ENCODE data around the gene TRAF4.
A peak's percentile ranks its signal among the peaks of the same experiment; 100 is the strongest.
"Not testable (repeated sequence)": the region's sequence is repeated elsewhere in the genome, so short reads cannot be mapped to it uniquely, and the experiment has no call there.

Gene TRAF4

GRCh38 chr17:28734712-28735241 lies 9.0 kb upstream of the TRAF4 start:
- no peak for DNase-seq

- no peak for DNase-seq
Observed at GRCh38 chr17:28735242-28735722, 8.5 kb upstream of the TRAF4 start.

GRCh38 chr17:28735913-28736769 lies 7.7 kb upstream of the TRAF4 start:
- not testable (repeated sequence) for DNase-seq

GRCh38 chr17:28737316-28737715 lies 6.5 kb upstream of the TRAF4 start:
- no peak for DNase-seq

DNA sequence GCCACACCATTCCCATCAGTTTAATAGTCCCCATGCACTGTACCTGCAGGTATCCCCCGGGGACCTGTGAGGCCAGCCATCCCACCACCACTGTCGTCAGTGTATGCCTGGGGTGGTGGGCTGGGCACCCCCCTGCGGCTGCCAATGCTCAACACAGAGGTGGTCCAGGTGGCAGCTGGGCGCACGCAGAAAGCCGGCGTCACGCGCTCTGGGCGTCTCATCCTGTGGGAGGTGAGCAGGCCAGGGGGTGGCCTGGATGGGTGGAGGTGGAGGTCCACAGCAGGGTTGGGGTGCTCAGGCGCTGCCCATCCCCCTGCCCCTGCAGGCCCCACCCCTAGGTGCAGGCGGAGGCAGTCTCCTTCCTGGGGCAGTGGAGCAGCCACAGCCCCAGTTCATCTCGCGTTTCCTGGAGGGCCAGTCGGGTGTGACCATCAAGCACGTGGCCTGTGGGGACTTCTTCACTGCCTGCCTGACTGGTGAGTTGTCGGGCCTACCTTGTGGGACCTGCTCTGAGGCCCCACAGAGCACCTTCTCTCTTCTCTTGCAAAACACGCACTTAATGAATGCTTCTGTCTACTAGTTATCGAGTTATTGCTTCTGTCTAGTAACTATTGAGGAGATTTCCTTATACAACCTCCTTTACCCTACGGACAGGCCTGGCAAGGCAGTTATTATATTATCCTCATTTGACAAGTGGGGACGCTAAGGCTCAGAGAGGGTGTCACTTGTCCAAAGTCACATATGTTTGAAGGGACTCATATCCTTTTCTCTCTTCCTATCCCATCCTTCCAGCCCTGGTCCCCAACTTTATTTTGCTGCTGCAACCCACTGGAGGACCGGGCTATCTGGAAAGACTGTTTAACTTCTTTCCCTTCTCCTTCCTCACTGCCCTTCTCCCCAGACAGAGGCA lies 5.8 kb upstream of the TRAF4 start:
- DNase-seq = no peak

GRCh38 chr17:28738680-28739384 lies 5.0 kb upstream of the TRAF4 start:
- DNase-seq = no peak

DNA sequence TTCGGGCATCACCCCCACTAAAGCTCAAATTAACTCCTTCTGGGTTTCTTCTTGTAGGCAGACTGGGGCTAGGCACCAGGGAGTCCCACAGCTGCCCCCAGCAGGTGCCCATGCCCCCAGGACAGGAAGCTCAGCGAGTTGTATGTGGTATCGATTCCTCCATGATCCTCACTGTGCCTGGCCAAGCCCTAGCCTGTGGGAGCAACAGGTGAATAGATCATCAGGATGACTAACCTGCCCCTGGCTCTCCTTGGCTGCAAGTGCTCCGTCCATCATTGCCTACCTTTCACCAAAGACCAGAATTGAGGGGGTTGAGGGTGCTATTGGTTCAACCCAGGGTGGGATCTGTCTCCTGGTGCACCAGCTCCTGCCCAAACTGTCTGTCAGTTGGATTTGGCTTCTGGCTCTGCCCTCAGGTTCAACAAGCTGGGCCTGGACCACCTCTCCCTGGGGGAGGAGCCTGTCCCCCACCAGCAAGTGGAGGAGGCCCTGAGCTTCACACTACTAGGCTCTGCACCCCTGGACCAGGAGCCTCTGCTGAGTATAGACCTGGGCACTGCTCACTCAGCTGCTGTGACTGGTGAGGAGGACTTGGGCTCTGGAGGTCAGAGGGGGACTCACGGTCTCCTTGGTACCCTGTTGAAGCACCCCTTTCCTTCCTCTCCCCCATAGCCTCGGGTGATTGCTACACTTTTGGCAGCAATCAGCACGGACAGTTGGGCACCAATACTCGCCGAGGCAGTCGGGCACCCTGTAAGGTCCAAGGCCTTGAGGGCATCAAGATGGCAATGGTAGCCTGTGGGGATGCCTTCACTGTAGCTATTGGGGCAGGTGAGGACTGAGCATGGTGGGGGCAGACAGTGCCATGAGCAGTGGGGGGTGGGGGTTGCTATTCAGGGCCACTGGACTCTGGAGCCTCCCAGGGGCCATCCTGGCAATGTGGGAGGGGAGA lies 3.1 kb upstream of the TRAF4 start:
- DNase-seq = no peak

DNA sequence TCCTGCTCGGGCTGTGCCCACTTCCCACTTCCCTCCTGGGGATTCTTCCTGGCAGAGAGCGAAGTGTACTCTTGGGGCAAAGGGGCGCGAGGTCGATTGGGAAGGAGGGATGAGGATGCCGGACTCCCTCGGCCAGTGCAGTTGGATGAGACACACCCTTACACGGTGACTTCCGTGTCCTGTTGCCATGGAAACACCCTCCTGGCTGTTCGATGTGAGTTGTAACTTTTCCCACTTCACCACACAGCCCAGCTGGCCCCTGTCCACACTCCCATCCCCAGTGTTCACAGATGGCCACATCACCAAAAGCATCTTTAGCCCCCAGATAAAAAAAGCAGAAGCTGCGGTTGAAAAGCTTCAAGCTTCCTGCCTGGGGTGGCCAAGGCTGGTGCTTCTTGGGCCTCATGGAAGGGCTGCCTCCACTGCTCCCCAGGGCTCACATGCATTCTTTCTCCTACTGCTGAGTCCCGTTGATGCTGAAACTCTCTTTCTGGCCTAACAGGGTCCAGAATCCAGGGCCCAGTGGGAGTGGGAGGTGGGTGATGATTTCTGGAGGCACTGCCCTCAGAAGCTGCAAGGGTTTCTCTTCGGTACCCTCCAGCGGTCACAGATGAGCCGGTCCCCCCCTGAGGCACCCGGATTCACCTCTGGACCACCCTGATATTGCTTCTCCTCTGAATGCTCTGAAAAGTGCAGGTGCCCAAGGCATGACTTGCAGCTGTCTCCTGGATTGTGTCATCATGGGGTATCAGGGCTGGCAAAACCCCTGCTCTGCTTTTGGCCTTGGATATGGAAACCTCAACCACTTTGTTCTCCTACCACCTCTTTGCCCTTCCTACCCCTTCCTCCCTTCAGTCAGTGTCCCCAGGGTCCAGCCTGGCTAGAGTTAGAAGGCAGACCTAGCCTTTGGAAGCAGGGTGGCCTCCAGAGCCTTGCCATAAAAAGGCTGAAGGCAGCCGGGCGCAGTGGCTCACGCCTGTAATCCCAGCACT lies 2.2 kb upstream of the TRAF4 start:
- DNase-seq = peak; percentile 69 to 73 (median 73)

- peak; percentile 35 to 75 (median 52) for DNase-seq
Observed at GRCh38 chr17:28744104-28744971, 527 bp downstream of the TRAF4 start.

- peak; percentile 38 to 40 (median 39) for DNase-seq
Observed at GRCh38 chr17:28744972-28745785, 1.4 kb downstream of the TRAF4 start.

GRCh38 chr17:28745786-28746411 lies 2.1 kb downstream of the TRAF4 start:
- DNase-seq = peak in 1 of 3 donors; percentile 13

- DNase-seq = peak in 1 of 3 donors; percentile 7
Observed at GRCh38 chr17:28746611-28747050, 2.8 kb downstream of the TRAF4 start.

GRCh38 chr17:28747051-28747691 lies 3.4 kb downstream of the TRAF4 start:
- no peak for DNase-seq

DNA sequence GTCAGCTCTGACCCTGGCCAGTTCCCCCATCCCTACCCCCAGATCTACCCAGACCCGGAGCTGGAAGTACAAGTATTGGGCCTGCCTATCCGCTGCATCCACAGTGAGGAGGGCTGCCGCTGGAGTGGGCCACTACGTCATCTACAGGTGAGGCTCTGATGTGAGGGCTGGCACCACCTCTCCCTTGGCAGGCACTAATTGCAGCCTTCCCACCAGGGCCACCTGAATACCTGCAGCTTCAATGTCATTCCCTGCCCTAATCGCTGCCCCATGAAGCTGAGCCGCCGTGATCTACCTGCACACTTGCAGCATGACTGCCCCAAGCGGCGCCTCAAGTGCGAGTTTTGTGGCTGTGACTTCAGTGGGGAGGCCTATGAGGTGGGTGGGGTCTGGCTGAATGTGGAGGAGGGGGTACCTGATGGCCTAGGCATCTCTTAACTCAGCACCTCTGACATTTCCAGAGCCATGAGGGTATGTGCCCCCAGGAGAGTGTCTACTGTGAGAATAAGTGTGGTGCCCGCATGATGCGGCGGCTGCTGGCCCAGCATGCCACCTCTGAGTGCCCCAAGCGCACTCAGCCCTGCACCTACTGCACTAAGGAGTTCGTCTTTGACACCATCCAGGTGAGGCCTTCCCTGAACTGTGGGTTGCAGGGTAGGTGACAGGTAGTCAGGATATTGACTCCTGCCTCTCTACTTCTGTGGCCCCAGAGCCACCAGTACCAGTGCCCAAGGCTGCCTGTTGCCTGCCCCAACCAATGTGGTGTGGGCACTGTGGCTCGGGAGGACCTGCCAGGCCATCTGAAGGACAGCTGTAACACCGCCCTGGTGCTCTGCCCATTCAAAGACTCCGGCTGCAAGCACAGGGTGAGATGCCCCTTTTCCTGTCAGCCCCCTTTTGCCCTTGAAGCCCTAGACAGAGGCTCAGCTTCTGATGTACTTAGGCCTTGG lies 4.3 kb downstream of the TRAF4 start:
- DNase-seq = no peak

DNA sequence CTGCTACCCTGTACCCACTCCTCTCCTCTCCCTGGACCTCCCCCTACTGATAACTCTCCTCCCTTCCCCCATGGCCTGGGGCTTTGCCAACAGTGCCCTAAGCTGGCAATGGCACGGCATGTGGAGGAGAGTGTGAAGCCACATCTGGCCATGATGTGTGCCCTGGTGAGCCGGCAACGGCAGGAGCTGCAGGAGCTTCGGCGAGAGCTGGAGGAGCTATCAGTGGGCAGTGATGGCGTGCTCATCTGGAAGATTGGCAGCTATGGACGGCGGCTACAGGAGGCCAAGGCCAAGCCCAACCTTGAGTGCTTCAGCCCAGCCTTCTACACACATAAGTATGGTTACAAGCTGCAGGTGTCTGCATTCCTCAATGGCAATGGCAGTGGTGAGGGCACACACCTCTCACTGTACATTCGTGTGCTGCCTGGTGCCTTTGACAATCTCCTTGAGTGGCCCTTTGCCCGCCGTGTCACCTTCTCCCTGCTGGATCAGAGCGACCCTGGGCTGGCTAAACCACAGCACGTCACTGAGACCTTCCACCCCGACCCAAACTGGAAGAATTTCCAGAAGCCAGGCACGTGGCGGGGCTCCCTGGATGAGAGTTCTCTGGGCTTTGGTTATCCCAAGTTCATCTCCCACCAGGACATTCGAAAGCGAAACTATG lies 5.2 kb downstream of the TRAF4 start:
- DNase-seq = no peak
